ENCODE results near the gene ACVR1. TPM values are rescaled to one million over a fixed set of nuclear protein-coding genes. Genes with fewer than 3 reads are reported as not detected.

Gene ACVR1
- polyA plus RNA-seq, 3 donors = 21.8 to 27.5 (median 25.8) TPM

DNA sequence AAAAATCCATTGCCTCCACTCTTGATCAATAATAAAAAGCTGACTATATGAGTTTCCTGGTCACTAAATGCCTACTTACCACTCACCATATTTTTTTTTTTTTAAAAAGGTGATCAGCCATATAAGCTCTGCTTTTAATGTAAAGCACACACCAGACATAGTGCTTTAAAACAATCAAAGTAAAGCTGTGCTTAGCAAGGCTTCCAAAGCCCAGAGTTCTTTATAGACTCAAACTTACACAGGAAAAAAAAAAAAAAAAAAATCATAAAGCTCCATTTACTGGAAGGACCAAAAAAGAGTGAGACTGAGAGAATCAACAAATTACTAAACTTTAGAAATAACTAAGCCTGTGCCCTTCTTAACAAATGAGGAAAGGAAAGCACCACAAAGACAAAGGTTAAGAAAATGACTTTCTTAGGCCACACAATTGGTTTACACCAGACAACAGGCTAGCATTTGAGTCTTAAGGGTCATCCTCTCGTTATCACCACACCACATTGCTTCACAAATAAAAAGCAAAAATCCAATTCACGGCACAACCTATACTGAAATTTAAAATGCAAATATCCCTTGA lies 11.2 kb downstream of the ACVR1 start:
- no peak for DNase-seq

DNA sequence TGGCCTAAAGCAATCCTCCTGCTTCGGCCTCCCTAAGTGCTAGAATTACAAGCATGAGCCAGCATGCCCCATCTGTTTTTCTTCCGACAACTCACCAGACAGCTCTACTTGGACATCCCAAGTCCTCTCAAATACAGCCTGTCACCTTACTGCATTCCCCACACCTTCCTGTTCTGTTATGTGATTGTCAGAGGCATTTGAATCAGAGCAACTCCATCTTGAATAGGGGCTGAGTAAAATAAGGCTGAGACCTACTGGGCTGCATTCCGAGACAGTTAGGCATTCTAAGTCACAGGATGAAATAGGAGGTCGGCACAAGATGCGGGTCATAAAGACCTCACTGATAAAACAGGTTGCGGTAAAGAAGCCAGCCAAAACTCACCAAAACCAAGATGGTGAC lies 17.3 kb downstream of the ACVR1 start:
- no peak for DNase-seq

DNA sequence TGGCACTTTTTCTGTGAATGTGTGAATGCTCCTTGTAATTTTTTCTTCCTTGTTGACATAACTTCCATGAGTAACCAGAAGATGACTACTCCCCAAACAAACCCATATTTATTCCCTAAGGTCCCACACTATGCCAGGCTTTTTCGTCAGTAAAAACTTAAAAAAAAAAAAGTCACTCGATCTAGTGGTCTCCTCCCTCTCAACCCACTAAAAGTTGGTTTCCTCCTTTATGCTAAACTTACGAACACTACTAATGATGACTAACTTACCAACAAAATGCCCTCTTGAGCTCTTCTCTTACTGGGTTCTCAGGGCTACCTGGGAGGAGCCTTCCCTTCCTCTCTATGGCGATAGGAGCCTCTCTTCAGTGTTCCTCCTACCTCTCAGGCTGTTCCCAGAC lies 18.2 kb downstream of the ACVR1 start:
- no peak for DNase-seq

DNA sequence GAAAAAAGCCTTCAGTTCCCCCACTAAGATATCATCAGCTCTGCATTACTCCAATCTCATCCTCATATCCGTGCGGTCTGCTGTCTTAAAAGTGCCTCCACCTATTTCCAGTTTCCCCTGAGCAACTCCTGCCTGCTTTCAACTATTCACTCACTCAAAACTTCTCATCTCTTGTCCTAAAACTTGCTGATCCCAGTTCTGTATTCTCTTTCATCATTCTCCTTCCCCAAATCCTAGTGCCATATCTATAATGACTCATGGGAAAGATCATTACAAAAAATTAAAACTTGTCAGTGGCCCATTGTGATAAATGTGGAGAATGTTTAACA lies 20.0 kb downstream of the ACVR1 start:
- DNase-seq = no peak

DNA sequence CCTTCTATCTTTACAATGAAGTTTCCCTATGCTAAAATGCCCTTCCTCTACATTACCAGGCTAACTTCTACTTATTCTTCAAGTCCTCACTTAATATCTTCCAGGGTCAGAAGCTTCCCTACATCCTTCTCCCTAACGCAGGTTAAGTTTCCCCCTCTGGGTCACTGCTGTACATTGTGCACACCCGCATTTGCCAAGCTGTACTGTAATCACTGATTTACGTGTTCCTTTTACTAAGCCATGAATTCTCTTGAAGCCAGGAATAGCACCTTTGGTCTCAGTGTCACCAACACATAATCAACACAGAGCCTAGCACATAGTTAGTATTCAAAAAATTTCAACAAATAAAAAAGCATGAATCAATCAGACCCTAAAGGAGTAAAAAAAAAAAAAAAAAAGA lies 22.3 kb downstream of the ACVR1 start:
- DNase-seq = no peak

DNA sequence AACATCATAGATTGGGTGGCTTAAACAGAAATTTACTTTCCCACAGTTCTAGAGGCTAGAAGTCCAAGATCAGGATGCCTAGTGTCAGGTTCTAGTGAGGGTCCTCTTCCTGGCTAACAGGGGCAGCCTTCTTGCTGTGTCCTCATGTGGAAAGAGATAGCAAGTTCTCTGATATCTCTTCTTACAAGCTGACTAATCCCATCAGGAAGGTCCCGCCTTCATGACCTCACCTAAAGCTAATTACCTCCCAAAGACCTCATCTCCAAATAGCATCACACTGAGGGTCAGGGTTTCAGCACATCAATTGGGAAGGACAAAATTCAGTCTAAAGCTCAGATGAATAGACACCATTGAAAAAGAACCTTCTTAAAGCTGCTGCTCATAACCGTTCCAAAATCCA lies 22.9 kb downstream of the ACVR1 start:
- DNase-seq = no peak

DNA sequence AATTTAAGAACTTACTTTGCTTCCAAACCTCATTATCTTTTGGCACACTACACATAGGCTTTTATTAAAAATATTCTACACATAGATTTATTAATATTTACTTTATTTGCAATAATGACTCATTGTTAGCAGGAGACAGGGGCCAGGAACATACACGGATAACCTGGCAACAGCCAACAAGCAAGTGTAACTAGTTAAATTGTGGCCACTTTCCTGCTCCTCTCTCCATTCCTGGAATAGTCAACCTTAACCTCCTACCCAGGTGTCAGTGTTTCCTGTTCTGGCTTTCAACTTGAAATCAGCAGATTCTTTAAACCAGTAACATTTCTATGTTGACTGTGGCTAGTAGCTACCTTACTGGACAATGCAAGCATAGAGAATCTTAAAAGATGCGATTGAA lies 26.5 kb downstream of the ACVR1 start:
- no peak for DNase-seq

DNA sequence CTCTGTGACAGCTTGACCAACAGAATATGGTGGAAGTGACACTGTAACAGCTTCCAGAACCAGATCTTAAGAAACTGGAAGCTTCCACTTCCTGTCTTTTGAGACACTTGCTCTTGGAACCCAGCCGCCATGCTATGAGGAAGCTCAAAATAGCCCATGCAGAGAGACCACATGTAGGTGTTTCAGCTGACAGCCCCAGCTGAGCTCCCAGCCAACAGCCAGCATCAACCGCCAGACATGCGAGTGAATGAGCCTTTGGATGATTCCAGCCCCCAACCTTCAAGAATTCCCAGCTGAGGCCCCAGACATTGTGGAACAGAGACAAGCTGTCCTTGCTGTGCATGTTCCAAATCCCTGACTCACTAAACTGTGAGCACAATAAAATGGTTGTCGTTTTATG lies 27.9 kb downstream of the ACVR1 start:
- no peak for DNase-seq

DNA sequence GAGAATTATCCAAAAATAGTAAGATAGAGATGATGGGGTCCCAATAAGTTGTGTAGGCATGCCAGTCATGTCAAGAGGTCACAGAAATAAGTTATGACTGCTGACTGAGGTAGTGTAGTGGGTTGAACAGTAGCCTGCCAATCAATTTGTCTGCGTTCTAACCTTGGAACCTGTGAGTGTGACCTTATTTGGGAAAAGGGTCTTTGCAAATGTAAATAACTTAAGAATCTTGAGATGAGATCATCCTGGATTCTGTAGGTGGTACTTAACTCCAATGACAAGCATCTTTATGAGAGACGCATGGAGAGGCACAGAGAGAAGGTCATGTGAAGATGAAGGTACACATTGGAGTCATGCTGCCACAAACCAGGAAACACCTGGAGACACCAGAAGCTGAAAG lies 31.0 kb downstream of the ACVR1 start:
- no peak for DNase-seq

DNA sequence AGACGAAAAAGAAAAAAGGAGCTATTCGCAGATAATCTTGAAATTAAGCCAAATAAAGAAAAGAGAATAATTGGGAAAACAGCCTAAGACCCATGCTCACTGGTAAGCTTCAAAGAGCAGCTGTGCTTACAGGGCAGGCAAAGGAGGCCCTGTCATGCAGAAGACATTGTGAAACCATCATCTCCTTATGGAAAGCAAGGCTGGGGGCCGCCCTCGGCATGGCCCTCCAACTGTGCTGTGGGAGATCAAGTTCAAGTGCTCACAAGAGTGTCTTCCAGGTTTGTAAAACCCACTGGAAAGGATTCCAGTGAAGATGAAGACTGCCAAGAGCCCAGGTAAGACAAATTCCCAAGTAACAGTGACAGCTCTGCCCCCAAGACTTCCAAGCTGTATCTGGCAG lies 32.2 kb downstream of the ACVR1 start:
- no peak for DNase-seq

DNA sequence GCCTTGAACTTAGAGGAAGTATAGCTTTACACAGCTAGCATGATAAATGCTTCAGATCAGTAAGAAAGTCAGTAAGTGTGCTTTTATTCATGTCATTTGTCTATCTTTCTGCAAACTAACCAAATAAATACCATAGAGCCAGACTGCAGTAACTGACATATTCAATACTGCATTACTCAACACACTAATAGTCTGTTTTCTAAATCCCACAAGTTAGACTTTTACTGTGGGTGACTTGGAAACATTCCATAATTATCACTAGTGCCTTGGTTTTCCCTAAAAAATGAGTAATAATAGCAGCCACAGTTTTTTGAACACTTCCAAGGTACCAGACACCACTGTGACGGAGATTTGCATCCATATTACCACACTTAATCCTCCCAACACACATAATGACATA lies 33.0 kb downstream of the ACVR1 start:
- no peak for DNase-seq

DNA sequence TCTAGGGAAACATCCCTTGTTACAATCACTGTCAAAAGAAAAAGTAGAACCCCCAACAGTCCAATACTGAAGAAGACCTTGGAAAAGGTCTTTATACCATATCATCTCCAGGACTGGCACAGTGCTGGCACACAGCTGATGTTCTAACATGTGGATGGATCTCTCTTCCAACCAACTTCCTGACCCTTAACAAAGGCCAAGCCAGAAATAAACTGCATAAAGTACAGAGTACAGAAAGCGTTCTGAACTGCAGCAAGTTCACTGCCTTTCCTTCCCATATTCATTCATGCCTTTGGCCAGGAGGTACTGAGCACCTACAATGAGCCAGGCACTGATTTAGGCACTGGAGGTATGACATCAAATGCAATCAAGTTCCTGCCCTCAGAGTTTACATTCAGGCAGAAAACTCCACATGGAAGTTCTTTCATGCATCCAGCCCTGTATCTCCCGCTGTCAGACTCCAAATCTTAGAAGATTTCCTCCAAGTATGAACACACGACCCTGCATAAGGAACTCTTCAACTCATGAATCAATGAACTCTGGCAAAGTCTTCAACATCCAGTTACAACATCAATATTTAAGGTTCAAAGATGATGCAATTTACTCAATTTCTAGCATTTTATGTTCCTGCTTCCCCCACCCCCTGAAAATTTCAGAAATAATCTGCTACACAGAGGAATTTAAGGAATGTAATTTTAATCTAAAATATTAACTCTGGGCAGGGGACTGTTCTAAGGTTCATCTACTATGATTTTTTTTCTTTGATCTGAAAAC lies 33.8 kb downstream of the ACVR1 start:
- no peak for DNase-seq

DNA sequence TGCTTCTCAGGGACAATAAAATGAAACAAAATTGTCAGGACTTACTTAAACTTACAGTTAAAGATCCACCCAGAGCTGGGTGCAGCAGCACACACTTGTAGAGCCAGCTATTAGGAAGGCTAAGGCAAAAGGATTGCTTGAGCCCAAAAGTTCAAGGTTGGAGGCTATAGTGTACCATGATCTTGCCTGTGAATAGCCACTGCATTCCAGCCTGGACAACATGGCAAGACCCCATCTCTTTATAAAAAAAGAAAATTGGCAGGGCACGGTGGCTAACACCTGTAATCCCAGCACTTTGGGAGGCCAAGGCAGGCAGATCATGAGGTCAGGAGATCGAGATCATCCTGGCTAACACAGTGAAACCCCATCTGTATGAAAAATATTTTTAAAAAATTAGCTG lies 34.6 kb downstream of the ACVR1 start:
- DNase-seq = no peak

DNA sequence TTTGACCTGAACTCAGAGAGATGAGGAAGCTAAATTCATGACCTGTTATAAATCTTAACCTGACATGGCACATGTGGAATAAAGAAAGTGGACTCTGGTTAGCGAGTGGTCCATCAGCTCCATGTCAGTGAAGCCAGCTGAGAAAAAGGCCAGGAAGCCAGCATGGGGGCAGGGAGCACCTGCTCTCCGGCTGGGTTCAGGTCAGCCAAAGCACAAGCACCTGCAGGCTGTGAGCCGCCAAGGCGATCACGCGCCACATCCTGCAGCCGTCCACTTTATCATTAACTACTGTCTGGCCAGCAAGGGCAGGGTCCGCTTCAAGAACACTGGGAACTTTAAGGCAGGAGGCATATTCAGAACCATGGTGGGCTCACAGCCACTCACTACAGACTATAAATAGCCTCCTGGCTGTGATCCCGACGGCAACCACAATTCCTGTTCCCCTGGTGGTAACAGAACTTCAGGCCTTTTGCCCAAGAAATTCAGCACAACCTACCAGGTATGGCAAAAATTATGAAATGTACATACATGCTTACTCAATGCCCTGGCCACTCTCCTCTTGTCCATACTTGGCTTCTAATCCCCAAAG lies 35.5 kb downstream of the ACVR1 start:
- DNase-seq = no peak

DNA sequence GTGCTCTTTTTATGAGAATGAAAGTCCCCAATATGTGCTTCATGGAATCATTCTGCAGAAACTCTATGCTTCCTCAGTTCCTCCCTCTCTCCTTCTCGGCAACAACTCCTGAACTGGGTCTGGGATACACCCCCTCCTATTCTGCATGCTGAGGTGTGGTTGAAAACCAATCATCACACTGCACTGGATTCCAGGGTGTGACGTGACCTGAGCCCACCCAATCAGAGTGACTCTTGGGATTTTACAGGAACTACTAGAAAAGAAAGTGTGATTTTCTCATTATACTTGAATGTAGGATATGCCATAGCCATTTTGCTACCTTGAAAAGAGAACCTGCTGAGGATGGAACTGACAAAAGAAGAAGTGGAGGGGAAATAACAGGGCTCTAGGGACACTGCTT lies 36.3 kb downstream of the ACVR1 start:
- no peak for DNase-seq

DNA sequence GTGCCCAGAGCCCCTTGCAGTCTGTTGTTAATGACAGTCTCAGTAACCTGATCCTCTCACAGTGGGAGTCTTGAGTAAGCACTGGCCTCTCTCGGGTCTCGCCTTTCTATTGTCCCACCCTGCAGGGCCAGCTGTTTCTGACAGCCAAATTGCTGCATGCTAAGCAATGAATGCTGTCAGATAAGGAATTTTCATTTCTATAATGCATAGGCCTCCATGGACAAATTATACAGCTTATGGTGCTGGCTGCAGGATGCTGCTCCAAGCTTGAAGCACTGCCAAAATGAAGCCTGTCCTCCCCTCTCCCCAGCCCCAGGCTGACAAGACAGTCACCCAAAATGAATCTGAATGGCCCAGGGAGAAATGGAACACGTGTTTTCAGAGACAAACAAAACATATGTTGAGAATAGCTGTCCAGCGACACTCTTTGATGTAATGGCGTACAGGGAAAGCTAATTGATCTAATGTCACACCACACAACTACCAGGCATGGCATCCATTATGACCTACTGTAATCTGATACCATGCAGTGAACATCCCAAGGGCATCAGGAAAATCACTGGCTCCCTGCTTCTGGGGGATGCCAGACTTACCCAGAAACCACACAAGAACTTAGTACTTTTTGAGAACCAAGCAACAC lies 36.8 kb downstream of the ACVR1 start:
- peak; percentile 90 for DNase-seq

DNA sequence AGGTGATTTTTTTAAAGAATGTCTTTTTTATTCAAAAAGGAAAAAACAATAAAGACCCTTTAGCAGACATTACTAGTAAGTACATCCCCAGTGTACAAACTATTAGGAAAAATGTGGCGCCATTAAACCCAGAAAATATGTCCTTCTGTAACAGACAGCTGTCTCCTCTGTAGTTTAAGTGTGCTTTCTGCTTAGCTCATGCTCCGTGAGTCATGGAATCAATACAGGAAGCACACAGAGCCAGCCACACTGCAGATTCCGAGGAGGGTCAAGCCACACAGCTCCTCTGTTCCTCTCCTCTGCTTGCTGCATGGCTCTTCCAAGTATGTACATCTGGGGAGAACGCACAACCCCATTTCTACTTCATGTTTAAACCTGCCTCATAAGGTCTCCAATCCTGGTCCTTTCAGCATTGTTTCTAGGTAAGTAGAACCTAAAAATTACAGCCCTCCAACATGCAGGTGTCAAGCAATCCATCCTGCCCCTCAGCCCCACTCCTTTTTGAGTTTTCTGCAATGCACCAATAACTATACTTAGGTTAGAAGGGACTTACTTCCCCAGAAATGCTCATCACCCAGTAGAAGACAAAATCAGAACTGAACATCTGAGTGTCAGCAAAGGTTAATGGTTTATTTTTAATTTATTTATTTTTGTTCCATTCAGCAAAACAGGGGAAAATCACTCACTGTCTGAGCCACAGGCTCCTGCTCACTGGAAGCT lies 37.5 kb downstream of the ACVR1 start:
- no peak for DNase-seq

DNA sequence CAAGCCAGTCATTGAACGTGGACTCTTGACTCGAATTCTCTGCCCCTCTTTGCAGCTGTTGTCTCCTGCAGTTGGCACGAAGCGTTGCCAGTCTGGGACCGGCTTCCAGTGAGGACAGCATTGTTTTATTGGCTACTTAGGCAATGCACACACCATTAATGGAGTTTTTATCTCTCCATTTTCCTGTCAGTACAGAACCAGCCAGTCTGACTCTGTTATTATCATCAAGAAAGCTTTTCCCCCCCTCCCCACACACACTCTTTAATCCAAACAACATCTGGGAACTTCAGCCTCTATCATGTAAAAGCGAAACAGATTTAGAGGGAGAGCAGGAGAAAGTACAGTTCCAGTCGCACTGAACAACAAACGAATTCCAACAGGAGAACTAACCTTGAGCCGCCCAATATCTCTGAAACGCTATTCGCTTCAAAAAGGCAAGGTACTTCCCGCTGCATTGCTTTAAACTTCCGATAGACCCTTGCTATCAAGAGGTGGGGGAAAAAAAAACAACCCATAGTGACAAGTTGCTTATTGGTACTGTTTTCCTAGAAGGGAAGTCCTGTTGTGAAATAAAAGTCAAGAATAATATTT lies 38.2 kb downstream of the ACVR1 start:
- no peak for DNase-seq

DNA sequence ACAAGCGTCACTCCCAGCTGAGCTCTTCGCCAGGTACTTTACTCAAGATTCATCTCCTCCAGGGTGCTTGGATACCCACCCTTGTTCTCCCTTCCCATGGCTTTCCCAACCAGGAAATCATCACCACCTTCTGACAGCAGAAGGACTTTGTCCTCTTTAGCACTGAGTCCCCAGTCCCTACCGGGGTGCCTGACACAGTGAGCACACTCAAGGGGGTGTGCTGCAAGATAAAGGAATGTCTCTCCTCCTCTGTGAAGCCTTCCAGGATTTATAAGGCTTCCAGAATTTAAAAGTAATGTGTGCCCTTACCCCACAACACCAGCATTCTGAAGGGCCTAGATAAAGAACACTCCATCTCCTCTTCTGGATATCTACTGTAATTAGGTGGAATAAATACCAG lies 39.6 kb downstream of the ACVR1 start:
- DNase-seq = no peak

DNA sequence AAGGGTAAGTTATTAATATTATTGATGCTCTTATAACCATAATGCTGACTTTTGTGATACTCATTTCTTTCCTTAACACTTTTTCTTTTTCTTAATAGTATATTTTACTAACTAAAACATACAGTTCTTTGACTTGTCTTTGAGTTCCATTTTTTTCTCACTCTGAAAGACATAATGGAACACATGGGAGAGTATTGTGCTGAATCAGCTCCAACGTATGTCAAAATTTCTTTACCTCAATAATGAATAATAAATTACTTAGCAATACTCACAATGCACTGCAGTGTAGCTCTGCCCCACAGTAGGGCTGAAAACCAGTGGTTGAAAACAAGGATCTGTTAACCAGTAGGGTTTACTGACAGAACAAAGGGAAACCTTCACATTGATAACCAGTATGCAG lies 40.7 kb downstream of the ACVR1 start:
- no peak for DNase-seq

DNA sequence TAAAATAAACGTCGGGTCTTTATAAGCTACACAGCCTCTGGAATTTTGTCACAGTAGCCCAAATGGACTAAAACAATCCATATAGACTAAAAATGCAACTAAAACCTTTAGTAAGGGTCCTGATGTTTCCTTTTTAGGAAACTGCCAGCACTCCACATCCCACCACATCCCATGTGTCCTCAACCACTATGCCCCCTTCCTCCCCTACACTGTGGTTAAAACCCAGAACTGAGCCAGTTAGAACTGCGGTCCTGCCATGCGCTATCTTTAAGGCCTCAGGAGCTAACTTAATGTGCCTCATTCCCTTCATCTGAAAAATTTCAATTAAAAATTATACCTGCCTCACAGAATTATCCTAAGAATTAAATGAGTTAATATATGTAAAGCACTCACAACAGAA lies 41.1 kb downstream of the ACVR1 start:
- DNase-seq = no peak

DNA sequence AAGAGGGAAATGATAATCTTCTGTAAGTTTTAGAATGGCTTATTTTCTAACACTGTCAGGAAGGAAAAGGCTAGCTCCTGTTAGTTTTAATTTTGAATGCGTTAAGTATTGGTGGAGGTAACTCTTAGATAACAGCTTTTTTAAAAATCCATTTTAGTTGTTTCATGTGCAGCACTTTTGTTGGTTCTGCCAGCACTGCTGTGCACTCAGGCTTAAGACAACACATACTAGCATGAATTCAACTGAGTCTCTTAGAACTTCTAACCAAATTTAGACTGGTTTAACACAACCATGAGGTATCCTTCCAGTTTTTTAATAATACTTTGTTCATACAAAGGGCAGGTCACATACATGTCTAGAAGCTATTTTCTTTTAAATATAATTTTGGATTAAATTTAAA lies 42.4 kb downstream of the ACVR1 start:
- DNase-seq = no peak
